Thoracic aorta (tissue), 2 donors: ENCODE data around the gene WIZ. TPM values are rescaled to one million over a fixed set of nuclear protein-coding genes. Genes with fewer than 3 reads are reported as not detected.

Experiments used
- ATAC-seq: fragments of 150-250 bp; one replicate; pipeline ENCODE4 v1.8.0; 2017; ENCODE audit warnings: low read depth; ENCODE audit not compliant: insufficient number of reproducible peaks, low FRiP score
- DNase-seq: peaks from one replicate; pipeline ENCODE4 v3.0.0-alpha.2; 2020; ENCODE audit warnings: low spot score
- H3K27ac ChIP-seq, 2 donors: fragments of 200-600 bp; sonication (generic); 1 replicate in 1 of 2; 2 replicates in 1 of 2; pipeline ENCODE4 v1.5.1; 2016; ENCODE audit warnings: mild to moderate bottlenecking in 2 of 2, moderate library complexity in 2 of 2
- H3K27me3 ChIP-seq: fragments of 200-600 bp; sonication (generic); replicated peaks from 2 replicates; pipeline ENCODE4 v1.6.0; 2016; ENCODE audit warnings: mild to moderate bottlenecking; ENCODE audit not compliant: insufficient read depth
- H3K36me3 ChIP-seq: fragments of 200-600 bp; sonication (generic); one replicate; pipeline ENCODE4 v1.5.1; 2016
- H3K4me1 ChIP-seq, 2 donors: fragments of 200-600 bp; sonication (generic); 1 replicate in 1 of 2; 2 replicates in 1 of 2; pipeline versions ENCODE4 v1.5.1 to v1.6.0; 2016; ENCODE audit warnings: low read depth in 2 of 2, mild to moderate bottlenecking in 1 of 2; ENCODE audit not compliant: control insufficient read depth in 1 of 2
- H3K4me3 ChIP-seq: fragments of 200-600 bp; sonication (generic); 2 replicates; pipeline ENCODE4 v1.5.1; 2016; ENCODE audit warnings: mild to moderate bottlenecking
- H3K9me3 ChIP-seq: fragments of 200-600 bp; sonication (generic); 2 replicates; pipeline ENCODE4 v1.5.1; 2016
- total RNA-seq, 2 donors: library from RNA; depleted of rRNA; stranded (reverse); fragments of >200 nt; gene quantifications; one replicate each; pipeline versions ENCODE4 v1.1.0 to v1.2.3, GENCODE V29; 2016
- TF ChIP-seq, protein P1 (sequence below): fragments of 200-600 bp; sonication (generic); IDR thresholded peaks from one replicate; pipeline ENCODE4 v1.5.1; 2019; ENCODE audit warnings: antibody characterized with exemption

Gene WIZ
- total RNA-seq, 2 donors from 2014 or later = 37.8 to 45.3 TPM

DNA sequence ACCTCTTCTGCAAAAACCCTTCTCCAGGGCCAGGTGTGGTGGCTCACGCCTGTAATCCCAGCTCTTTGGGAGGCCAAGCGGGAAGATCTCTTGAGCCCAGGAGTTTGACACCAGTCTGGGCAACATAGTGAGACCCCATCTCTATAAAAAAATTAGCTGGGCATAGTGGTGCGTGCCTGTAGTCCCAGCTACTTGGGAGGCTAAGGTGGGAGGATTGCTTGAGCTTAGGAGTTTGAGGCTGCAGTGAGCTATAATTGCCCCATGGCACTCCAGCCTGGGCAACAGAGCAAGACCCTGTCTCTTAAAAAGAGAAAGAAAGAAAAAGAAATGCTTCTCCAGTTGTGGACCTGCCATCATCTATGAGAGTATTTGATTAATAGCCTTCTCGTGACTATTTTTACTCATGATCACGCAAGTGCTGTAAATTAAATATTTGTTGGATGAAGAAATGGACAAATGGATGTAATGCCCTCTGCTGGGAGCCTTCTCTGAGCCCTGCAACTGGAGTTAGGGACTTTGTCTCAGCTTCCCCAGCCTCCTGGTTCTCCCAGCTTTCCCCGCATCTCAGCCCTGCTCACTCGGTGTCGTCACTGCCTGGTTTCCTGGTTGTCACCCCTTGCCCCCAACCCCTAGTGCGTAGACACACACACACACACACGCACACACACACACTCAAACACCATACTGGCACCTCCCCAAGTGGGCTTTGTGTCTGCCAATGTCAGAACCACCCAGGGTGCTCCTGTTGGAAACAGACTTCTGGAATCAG lies 12.2 kb downstream of the WIZ start:
- Histone ChIP-seq H3K27ac (peak overlapping the region; percentile 61 to 78), H3K9me3 (no peaks in the 10 kb centered on the region), H3K27me3 (no peaks in the 10 kb centered on the region), H3K4me1 (peaks cover 28 to 58% of the 10 kb centered on the region in 2 donors), H3K4me3 (peak overlapping the region; percentile 2), H3K36me3 (no peaks in the 10 kb centered on the region)
- DNase-seq (no peak), ATAC-seq (peak; percentile 49)
- TF ChIP-seq, protein P1, sequence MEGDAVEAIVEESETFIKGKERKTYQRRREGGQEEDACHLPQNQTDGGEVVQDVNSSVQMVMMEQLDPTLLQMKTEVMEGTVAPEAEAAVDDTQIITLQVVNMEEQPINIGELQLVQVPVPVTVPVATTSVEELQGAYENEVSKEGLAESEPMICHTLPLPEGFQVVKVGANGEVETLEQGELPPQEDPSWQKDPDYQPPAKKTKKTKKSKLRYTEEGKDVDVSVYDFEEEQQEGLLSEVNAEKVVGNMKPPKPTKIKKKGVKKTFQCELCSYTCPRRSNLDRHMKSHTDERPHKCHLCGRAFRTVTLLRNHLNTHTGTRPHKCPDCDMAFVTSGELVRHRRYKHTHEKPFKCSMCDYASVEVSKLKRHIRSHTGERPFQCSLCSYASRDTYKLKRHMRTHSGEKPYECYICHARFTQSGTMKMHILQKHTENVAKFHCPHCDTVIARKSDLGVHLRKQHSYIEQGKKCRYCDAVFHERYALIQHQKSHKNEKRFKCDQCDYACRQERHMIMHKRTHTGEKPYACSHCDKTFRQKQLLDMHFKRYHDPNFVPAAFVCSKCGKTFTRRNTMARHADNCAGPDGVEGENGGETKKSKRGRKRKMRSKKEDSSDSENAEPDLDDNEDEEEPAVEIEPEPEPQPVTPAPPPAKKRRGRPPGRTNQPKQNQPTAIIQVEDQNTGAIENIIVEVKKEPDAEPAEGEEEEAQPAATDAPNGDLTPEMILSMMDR = peak; percentile 43

DNA sequence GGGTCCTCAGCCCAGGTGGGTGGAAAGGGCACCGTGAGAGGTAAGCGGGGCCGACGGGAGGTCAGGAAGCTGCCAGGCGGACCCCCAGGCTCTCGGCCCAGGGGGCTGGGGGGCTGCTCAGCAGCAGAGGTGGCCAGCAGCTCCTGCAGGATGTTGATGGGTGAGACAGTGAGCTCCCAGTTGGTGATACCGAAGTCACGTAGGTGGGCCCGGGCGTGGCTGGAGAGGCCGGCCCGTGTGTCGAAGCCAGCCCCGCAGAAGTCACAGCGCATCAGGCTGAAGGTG lies 13.0 kb downstream of the WIZ start:
- ATAC-seq (no peak), DNase-seq (no peak)
- Histone ChIP-seq H3K36me3 (no peaks in the 10 kb centered on the region), H3K4me3 (no peak overlapping the region), H3K27ac (peak overlapping the region; percentile 61 to 78), H3K9me3 (no peaks in the 10 kb centered on the region), H3K4me1 (peaks cover 29 to 56% of the 10 kb centered on the region in 2 donors), H3K27me3 (no peaks in the 10 kb centered on the region)
- TF ChIP-seq, protein P1 = no peak

DNA sequence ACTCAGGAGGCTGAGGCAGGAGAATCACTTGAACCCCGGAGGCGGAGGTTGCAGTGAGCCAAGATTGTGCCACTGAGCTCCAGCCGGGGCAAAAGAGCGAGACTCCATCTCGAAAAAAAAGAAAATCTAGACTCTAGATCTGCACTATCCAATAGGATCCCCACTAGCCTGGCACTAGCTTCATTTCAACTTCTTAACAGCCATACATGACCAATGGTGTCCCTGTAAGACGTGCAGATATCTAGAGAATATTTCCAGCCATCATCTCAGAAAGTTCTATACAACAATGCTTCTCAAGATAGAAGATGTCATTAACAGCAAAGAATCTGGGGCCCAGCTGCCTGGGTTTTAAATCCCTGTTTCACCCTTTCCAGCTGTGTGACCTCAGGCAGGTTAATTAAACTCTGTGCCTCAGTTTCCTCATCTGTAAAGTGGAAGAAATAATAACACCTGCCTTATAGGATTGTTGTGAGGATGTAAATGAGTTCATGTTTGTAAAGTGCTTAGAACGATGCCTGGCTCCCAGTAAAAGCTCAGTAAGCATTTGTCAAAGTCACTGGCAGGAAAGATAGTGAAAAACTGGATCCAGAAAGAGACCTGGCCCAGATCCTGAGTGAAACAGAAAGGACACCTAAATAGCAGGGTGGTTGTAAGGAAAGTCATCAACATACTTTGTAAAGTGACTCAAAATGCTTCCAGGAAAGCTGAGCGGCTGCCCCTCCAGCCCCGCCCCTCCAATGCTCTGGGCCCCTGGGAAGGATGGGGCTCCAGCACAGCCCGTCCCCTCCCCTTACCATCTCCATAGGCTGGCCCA lies 13.5 kb downstream of the WIZ start:
- no peaks in the 10 kb centered on the region for H3K27me3 ChIP-seq
- peaks cover 34 to 61% of the 10 kb centered on the region in 2 donors for H3K4me1 ChIP-seq
- ATAC-seq (no peak), DNase-seq (no peak)
- H3K36me3 ChIP-seq = no peaks in the 10 kb centered on the region
- TF ChIP-seq, protein P1 = no peak
- H3K27ac ChIP-seq = peak overlapping the region; percentile 61 to 78
- no peaks in the 10 kb centered on the region for H3K9me3 ChIP-seq
- H3K4me3 ChIP-seq = no peak overlapping the region

DNA sequence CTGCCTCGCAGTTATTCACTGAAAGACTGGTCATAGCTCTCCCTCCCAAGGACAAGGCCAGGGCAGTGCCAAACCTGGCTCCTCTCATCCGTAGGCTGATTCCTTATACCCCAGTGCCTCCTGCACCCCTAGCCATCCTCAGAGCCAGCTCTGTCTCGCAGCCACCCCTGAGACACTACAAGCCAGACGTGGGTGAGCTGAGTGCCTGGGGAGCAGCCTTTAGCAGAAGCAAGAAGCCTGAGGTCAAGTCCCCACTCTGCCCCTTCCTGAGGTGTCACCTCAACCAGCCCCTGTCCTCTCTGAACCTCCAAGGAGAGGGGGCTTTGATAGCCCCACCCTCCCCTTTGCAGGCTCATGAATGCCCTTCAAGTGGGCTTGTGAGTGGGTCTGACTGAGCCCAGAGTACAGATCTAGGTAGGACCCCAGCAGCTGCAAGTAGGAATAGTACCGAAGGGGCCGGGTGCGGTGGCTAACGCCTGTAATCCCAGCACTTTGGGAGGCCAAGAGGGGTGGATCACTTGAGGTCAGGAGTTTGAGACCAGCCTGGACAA lies 16.2 kb downstream of the WIZ start:
- no peaks in the 10 kb centered on the region for H3K9me3 ChIP-seq
- DNase-seq = no peak
- peak overlapping the region; percentile 99 for H3K4me3 ChIP-seq
- peaks cover 37 to 57% of the 10 kb centered on the region in 2 donors for H3K4me1 ChIP-seq
- H3K27ac ChIP-seq = peak overlapping the region; percentile 87 to 97
- TF ChIP-seq, protein P1 = no peak
- no peaks in the 10 kb centered on the region for H3K27me3 ChIP-seq
- ATAC-seq = no peak
- peaks cover 7% of the 10 kb centered on the region for H3K36me3 ChIP-seq
